Measurements from ENCODE around the gene ADGRG6. TPM values are rescaled to one million over a fixed set of nuclear protein-coding genes. Genes with fewer than 3 reads are reported as not detected.

The ADGRG6 gene
- polyA plus RNA-seq, 1 of the 3 experiments (the other 2 are of a cell fraction): 61.5 TPM

GRCh38 chr6:142284419-142284818 is 17.4 kb upstream of the ADGRG6 start:
- no peaks in the 10 kb centered on the region for H3K9me2 ChIP-seq
- no peak overlapping the region for H3K4me3 ChIP-seq (ENCODE audit: low read depth in 2 of 2, low read length in 1 of 2)
- ChIA-PET POLR2A (no interaction called here), CTCF (no interaction called here)
- no peaks in the 10 kb centered on the region for H3K79me2 ChIP-seq (ENCODE audit: insufficient read depth)
- no peaks in the 10 kb centered on the region; a peak in 1 of 4 replicates for H3K4me1 ChIP-seq (ENCODE audit: control insufficient read depth in 1 of 2, insufficient read depth in 2 of 2, low read depth in 1 of 2, low read length in 1 of 2)
- H3K27ac ChIP-seq (ENCODE audit: low read depth in 2 of 2, low read length in 1 of 2): no peak overlapping the region
- H3K4me2 ChIP-seq: no peak overlapping the region
- no peaks in the 10 kb centered on the region for H3K27me3 ChIP-seq (ENCODE audit: insufficient read depth)
- H3K36me3 ChIP-seq (replicated peaks in 1 of 2; ENCODE audit: control insufficient read depth in 1 of 2, insufficient read depth in 2 of 2, low read length in 1 of 2): no peaks in the 10 kb centered on the region
- no peak for DNase-seq
- TF ChIP-seq, protein P1, sequence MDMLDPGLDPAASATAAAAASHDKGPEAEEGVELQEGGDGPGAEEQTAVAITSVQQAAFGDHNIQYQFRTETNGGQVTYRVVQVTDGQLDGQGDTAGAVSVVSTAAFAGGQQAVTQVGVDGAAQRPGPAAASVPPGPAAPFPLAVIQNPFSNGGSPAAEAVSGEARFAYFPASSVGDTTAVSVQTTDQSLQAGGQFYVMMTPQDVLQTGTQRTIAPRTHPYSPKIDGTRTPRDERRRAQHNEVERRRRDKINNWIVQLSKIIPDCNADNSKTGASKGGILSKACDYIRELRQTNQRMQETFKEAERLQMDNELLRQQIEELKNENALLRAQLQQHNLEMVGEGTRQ (IDR thresholded peaks at IDR 0.05; ENCODE audit: borderline replicate concordance, low read depth, low read length): no peak
- TF ChIP-seq POLR2AphosphoS5 (IDR thresholded peaks at IDR 0.05; ENCODE audit: low read depth, low read length): no peak
- no peak overlapping the region for H2AFZ ChIP-seq (ENCODE audit: low read depth)
- WGBS (ENCODE audit: low lambda C conversion rate): 22% methylated on average over 1 of the region's 1 CpG
- peaks cover 3% of the 10 kb centered on the region for H3F3A ChIP-seq (replicated peaks; ENCODE audit: insufficient read depth)
- H4K20me1 ChIP-seq (ENCODE audit: insufficient read depth): no peaks in the 10 kb centered on the region
- H3K9ac ChIP-seq: no peak overlapping the region
- H3K9me3 ChIP-seq: no peaks in the 10 kb centered on the region; the same call in 1 of the 2 replicates

- no peaks in the 10 kb centered on the region; the same call in 1 of the 2 replicates for H3K9me3 ChIP-seq
- H3K9me2 ChIP-seq: no peaks in the 10 kb centered on the region
- POLR2A ChIA-PET: no interaction called here
- DNase-seq: no peak
- H3K27me3 ChIP-seq (ENCODE audit: insufficient read depth): no peaks in the 10 kb centered on the region
- H3K9ac ChIP-seq: no peak overlapping the region
- no peak overlapping the region for H3K4me2 ChIP-seq
- H3K4me1 ChIP-seq (ENCODE audit: control insufficient read depth in 1 of 2, insufficient read depth in 2 of 2, low read depth in 1 of 2, low read length in 1 of 2): no peaks in the 10 kb centered on the region
- WGBS (ENCODE audit: low lambda C conversion rate): 68% methylated on average over 9 of the region's 9 CpGs
- H3K79me2 ChIP-seq (ENCODE audit: insufficient read depth): no peaks in the 10 kb centered on the region
- H3F3A ChIP-seq (replicated peaks; ENCODE audit: insufficient read depth): peaks cover 3% of the 10 kb centered on the region
- CTCF ChIA-PET: interaction anchor here (1.2 kb wide), 1 partner anchor 35 kb away, joined by 3 read pairs; no protein-coding TSS in a partner anchor
- no peaks in the 10 kb centered on the region for H4K20me1 ChIP-seq (ENCODE audit: insufficient read depth)
- H3K4me3 ChIP-seq (ENCODE audit: low read depth in 2 of 2, low read length in 1 of 2): no peak overlapping the region
- no peak for TF ChIP-seq TAF1 (IDR thresholded peaks at IDR 0.05; ENCODE audit: borderline replicate concordance, low read depth, low read length)
- TF ChIP-seq MXI1 (IDR thresholded peaks at IDR 0.05; ENCODE audit: low read depth, low read length): no peak
- no peak for TF ChIP-seq EZH2phosphoT487 (IDR thresholded peaks at IDR 0.05; ENCODE audit: borderline replicate concordance, low read depth)
- no peak for TF ChIP-seq FOSL2 (IDR thresholded peaks at IDR 0.05; ENCODE audit: borderline replicate concordance, low read depth)
- TF ChIP-seq USF1 (IDR thresholded peaks at IDR 0.05; ENCODE audit: borderline replicate concordance, low read depth): no peak
- TF ChIP-seq, protein P1 (IDR thresholded peaks at IDR 0.05; ENCODE audit: borderline replicate concordance, low read depth, low read length): no peak
- TF ChIP-seq, protein P2, sequence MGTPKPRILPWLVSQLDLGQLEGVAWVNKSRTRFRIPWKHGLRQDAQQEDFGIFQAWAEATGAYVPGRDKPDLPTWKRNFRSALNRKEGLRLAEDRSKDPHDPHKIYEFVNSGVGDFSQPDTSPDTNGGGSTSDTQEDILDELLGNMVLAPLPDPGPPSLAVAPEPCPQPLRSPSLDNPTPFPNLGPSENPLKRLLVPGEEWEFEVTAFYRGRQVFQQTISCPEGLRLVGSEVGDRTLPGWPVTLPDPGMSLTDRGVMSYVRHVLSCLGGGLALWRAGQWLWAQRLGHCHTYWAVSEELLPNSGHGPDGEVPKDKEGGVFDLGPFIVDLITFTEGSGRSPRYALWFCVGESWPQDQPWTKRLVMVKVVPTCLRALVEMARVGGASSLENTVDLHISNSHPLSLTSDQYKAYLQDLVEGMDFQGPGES (IDR thresholded peaks at IDR 0.05; ENCODE audit: low read depth, low read length): no peak
- TF ChIP-seq FOXJ3 (CRISPR knock-in tag; IDR thresholded peaks at IDR 0.05): no peak
- no peak overlapping the region; the same call in 1 of the 2 replicates for H2AFZ ChIP-seq (ENCODE audit: low read depth)
- no peak overlapping the region for H3K27ac ChIP-seq (ENCODE audit: low read depth in 2 of 2, low read length in 1 of 2)
- no peaks in the 10 kb centered on the region for H3K36me3 ChIP-seq (replicated peaks in 1 of 2; ENCODE audit: control insufficient read depth in 1 of 2, insufficient read depth in 2 of 2, low read length in 1 of 2)
Measured at GRCh38 chr6:142285235-142286087, 16.3 kb upstream of the ADGRG6 start.
